Effector memory CD8-positive, alpha-beta T cell (primary cell): ENCODE measurements around the gene UCK2.

Experiments used
- ATAC-seq: fragments of 150-1000 bp; cut with Tn5 transposase; replicated peaks from 2 replicates; pipeline ENCODE4 v1.10.0; 2021; ENCODE audit warnings: mild to moderate bottlenecking, moderate library complexity
- DNase-seq, 3 experiments: peaks; one replicate each; pipeline ENCODE4 v3.0.0; 2021
- H3K27ac Mint-ChIP-seq, 2 donors: one replicate each; pipeline ENCODE4 v1.8.0; 2022; ENCODE audit warnings: mild to moderate bottlenecking in 2 of 2, mixed read lengths in 2 of 2, moderate library complexity in 2 of 2
- H3K27me3 Mint-ChIP-seq, 2 donors: one replicate each; pipeline ENCODE4 v1.8.0; 2022; ENCODE audit warnings: mixed read lengths in 2 of 2
- H3K36me3 Mint-ChIP-seq: one replicate; pipeline ENCODE4 v1.8.0; 2022; ENCODE audit warnings: mild to moderate bottlenecking, moderate library complexity, mixed read lengths; ENCODE audit not compliant: insufficient read depth
- H3K4me1 Mint-ChIP-seq, 2 donors: one replicate each; pipeline ENCODE4 v1.8.0; 2022; ENCODE audit warnings: low read depth in 2 of 2, mixed read lengths in 2 of 2
- H3K4me3 Mint-ChIP-seq, 2 donors: one replicate each; pipeline ENCODE4 v1.8.0; 2022; ENCODE audit warnings: mild to moderate bottlenecking in 2 of 2, mixed read lengths in 2 of 2, moderate library complexity in 2 of 2
- H3K9me3 Mint-ChIP-seq, 2 donors: one replicate each; pipeline ENCODE4 v1.8.0; 2022; ENCODE audit warnings: mixed read lengths in 2 of 2

The UCK2 gene

GRCh38 chr1:165911609-165912281 is 84.3 kb downstream of the UCK2 start:
- Mint-ChIP-seq H3K9me3 (no peaks in the 10 kb centered on the region), H3K4me3 (no peak overlapping the region), H3K27ac (no peak overlapping the region), H3K4me1 (peaks cover 0 to 3% of the 10 kb centered on the region in 2 donors), H3K27me3 (no peaks in the 10 kb centered on the region), H3K36me3 (peaks cover 12% of the 10 kb centered on the region)
- DNase-seq (no peak), ATAC-seq (no peak)

GRCh38 chr1:165912638-165913037 is 85.2 kb downstream of the UCK2 start:
- no peaks in the 10 kb centered on the region for H3K27me3 Mint-ChIP-seq
- peaks cover 0 to 3% of the 10 kb centered on the region in 2 donors for H3K4me1 Mint-ChIP-seq
- H3K4me3 Mint-ChIP-seq: no peak overlapping the region
- no peak overlapping the region for H3K27ac Mint-ChIP-seq
- DNase-seq (no peak), ATAC-seq (no peak)
- H3K9me3 Mint-ChIP-seq: no peaks in the 10 kb centered on the region
- peaks cover 12% of the 10 kb centered on the region for H3K36me3 Mint-ChIP-seq

GRCh38 chr1:165914136-165914798 is 86.9 kb downstream of the UCK2 start:
- Mint-ChIP-seq H3K4me1 (peaks cover 0 to 3% of the 10 kb centered on the region in 2 donors), H3K27me3 (no peaks in the 10 kb centered on the region), H3K4me3 (no peak overlapping the region), H3K27ac (no peak overlapping the region), H3K9me3 (no peaks in the 10 kb centered on the region), H3K36me3 (peaks cover 3% of the 10 kb centered on the region)
- DNase-seq (peak; percentile 63 to 77 (median 65)), ATAC-seq (peak; percentile 97)

GRCh38 chr1:165915480-165915879 is 88.1 kb downstream of the UCK2 start:
- no peaks in the 10 kb centered on the region for H3K9me3 Mint-ChIP-seq
- no peak overlapping the region for H3K4me3 Mint-ChIP-seq
- ATAC-seq (no peak), DNase-seq (no peak)
- H3K4me1 Mint-ChIP-seq: peaks cover 0 to 3% of the 10 kb centered on the region in 2 donors
- H3K36me3 Mint-ChIP-seq: peaks cover 3% of the 10 kb centered on the region
- no peaks in the 10 kb centered on the region for H3K27me3 Mint-ChIP-seq
- H3K27ac Mint-ChIP-seq: no peak overlapping the region

GRCh38 chr1:165915932-165916348 is 88.5 kb downstream of the UCK2 start:
- no peak for ATAC-seq
- Mint-ChIP-seq H3K9me3 (no peaks in the 10 kb centered on the region), H3K36me3 (peaks cover 3% of the 10 kb centered on the region), H3K4me1 (peaks cover 0 to 3% of the 10 kb centered on the region in 2 donors), H3K27ac (no peak overlapping the region), H3K27me3 (no peaks in the 10 kb centered on the region), H3K4me3 (no peak overlapping the region)
- DNase-seq: no peak

GRCh38 chr1:165917166-165917565 is 89.8 kb downstream of the UCK2 start:
- Mint-ChIP-seq H3K9me3 (no peaks in the 10 kb centered on the region), H3K27ac (no peak overlapping the region), H3K27me3 (no peaks in the 10 kb centered on the region), H3K36me3 (no peaks in the 10 kb centered on the region), H3K4me3 (no peak overlapping the region), H3K4me1 (peaks cover 0 to 3% of the 10 kb centered on the region in 2 donors)
- ATAC-seq (no peak), DNase-seq (no peak)

- no peak for ATAC-seq
- H3K4me1 Mint-ChIP-seq: peaks cover 0 to 5% of the 10 kb centered on the region in 2 donors
- H3K27me3 Mint-ChIP-seq: peaks cover 22 to 39% of the 10 kb centered on the region in 2 donors
- H3K36me3 Mint-ChIP-seq: peaks cover 3% of the 10 kb centered on the region
- DNase-seq: no peak
- no peak overlapping the region for H3K27ac Mint-ChIP-seq
- H3K9me3 Mint-ChIP-seq: no peaks in the 10 kb centered on the region
- no peak overlapping the region for H3K4me3 Mint-ChIP-seq
Observed at GRCh38 chr1:165924117-165924516, 96.7 kb downstream of the UCK2 start.

GRCh38 chr1:165925498-165926079 is 98.2 kb downstream of the UCK2 start:
- Mint-ChIP-seq H3K9me3 (no peaks in the 10 kb centered on the region), H3K4me1 (peaks cover 0 to 5% of the 10 kb centered on the region in 2 donors), H3K36me3 (peaks cover 3% of the 10 kb centered on the region)

GRCh38 chr1:165927169-165927568 is 99.8 kb downstream of the UCK2 start:
- Mint-ChIP-seq H3K9me3 (no peaks in the 10 kb centered on the region), H3K36me3 (peaks cover 3% of the 10 kb centered on the region), H3K27ac (no peak overlapping the region), H3K4me1 (peaks cover 0 to 5% of the 10 kb centered on the region in 2 donors), H3K27me3 (peaks cover 38 to 62% of the 10 kb centered on the region in 2 donors), H3K4me3 (no peak overlapping the region)
- ATAC-seq: no peak
- no peak for DNase-seq

More at GRCh38 chr1:165925498-165926079, 98.2 kb downstream of the UCK2 start:
- ATAC-seq: no peak
- no peak overlapping the region for H3K27ac Mint-ChIP-seq
- DNase-seq: no peak
- H3K27me3 Mint-ChIP-seq: peaks cover 27 to 46% of the 10 kb centered on the region in 2 donors
- no peak overlapping the region for H3K4me3 Mint-ChIP-seq

- Mint-ChIP-seq H3K27ac (no peak overlapping the region), H3K36me3 (peaks cover 2% of the 10 kb centered on the region), H3K4me1 (peaks cover 0 to 5% of the 10 kb centered on the region in 2 donors), H3K9me3 (no peaks in the 10 kb centered on the region), H3K4me3 (no peak overlapping the region), H3K27me3 (peaks cover 40 to 71% of the 10 kb centered on the region in 2 donors)
- peak; percentile 63 for ATAC-seq
- DNase-seq: peak; percentile 16 to 34 (median 22)
Observed at GRCh38 chr1:165928075-165928731, 100.8 kb downstream of the UCK2 start.

- Mint-ChIP-seq H3K4me1 (peaks cover 0 to 5% of the 10 kb centered on the region in 2 donors), H3K36me3 (peaks cover 3% of the 10 kb centered on the region), H3K27me3 (peaks cover 45 to 69% of the 10 kb centered on the region in 2 donors), H3K4me3 (no peak overlapping the region), H3K27ac (no peak overlapping the region), H3K9me3 (no peaks in the 10 kb centered on the region)
- ATAC-seq (no peak), DNase-seq (no peak)
Observed at GRCh38 chr1:165930961-165931360, 103.5 kb downstream of the UCK2 start.

- Mint-ChIP-seq H3K4me1 (no peaks in the 10 kb centered on the region), H3K27ac (no peak overlapping the region), H3K36me3 (peaks cover 3% of the 10 kb centered on the region), H3K4me3 (no peak overlapping the region), H3K27me3 (peaks cover 31 to 66% of the 10 kb centered on the region in 2 donors), H3K9me3 (no peaks in the 10 kb centered on the region)
- DNase-seq: no peak
- no peak for ATAC-seq
Observed at GRCh38 chr1:165933446-165934170, 106.2 kb downstream of the UCK2 start.

GRCh38 chr1:165936542-165936941 is 109.1 kb downstream of the UCK2 start:
- no peaks in the 10 kb centered on the region for H3K9me3 Mint-ChIP-seq
- peaks cover 37 to 60% of the 10 kb centered on the region in 2 donors for H3K27me3 Mint-ChIP-seq
- peaks cover 3% of the 10 kb centered on the region for H3K36me3 Mint-ChIP-seq
- H3K4me3 Mint-ChIP-seq: no peak overlapping the region
- H3K27ac Mint-ChIP-seq: no peak overlapping the region
- no peak for DNase-seq
- no peaks in the 10 kb centered on the region for H3K4me1 Mint-ChIP-seq
- no peak for ATAC-seq
